Astrocyte (in vitro differentiated cells and primary cell): ENCODE measurements around the gene MIER1. TPM values are rescaled to one million over a fixed set of nuclear protein-coding genes. Genes with fewer than 3 reads are reported as not detected.

Experiments used
- DNase-seq: peaks from one replicate; pipeline ENCODE4 v3.0.0-alpha.2; 2010; ENCODE audit warnings: low read depth
- FAIRE-seq: peaks from 2 replicates; lab custom pipeline; 2011; peaks lifted over from hg19 to GRCh38; lab: Jason Lieb, UNC
- H2AFZ ChIP-seq: 2 replicates; pipeline ENCODE4 v1.6.0; 2012; ENCODE audit warnings: low read depth, low read length, inconsistent platforms
- H3K27ac ChIP-seq: 2 replicates; pipeline ENCODE4 v1.5.1; 2011; ENCODE audit warnings: low read depth, low read length, inconsistent platforms
- H3K27me3 ChIP-seq: 2 replicates; pipeline ENCODE4 v1.6.0; 2011; ENCODE audit warnings: low read length, inconsistent platforms; ENCODE audit not compliant: insufficient read depth
- H3K36me3 ChIP-seq: 2 replicates; pipeline ENCODE4 v1.5.1; 2011; ENCODE audit warnings: low read length, inconsistent platforms; ENCODE audit not compliant: insufficient read depth
- H3K4me1 ChIP-seq: 2 replicates; pipeline ENCODE4 v1.5.1; 2011; ENCODE audit warnings: low read length, inconsistent platforms; ENCODE audit not compliant: insufficient read depth
- H3K4me2 ChIP-seq: 2 replicates; pipeline ENCODE4 v1.6.0; 2012; ENCODE audit warnings: low read length, inconsistent platforms
- H3K4me3 ChIP-seq: 2 replicates; pipeline ENCODE4 v1.5.1; 2011; ENCODE audit warnings: low read depth, mild to moderate bottlenecking, low read length, inconsistent platforms; ENCODE audit not compliant: insufficient read depth
- H3K79me2 ChIP-seq: 2 replicates; pipeline ENCODE4 v1.6.0; 2012; ENCODE audit warnings: mild to moderate bottlenecking, low read length, inconsistent platforms; ENCODE audit not compliant: insufficient read depth
- H3K9ac ChIP-seq: 2 replicates; pipeline ENCODE4 v1.6.0; 2012; ENCODE audit warnings: mild to moderate bottlenecking, low read length, inconsistent platforms
- H3K9me3 ChIP-seq: 2 replicates; pipeline ENCODE4 v1.5.1; 2012; ENCODE audit warnings: low read depth, mild to moderate bottlenecking, low read length, inconsistent platforms; ENCODE audit not compliant: insufficient read depth
- H4K20me1 ChIP-seq: 2 replicates; pipeline ENCODE4 v1.6.0; 2012; ENCODE audit warnings: low read length, inconsistent platforms; ENCODE audit not compliant: insufficient read depth
- H3K27ac Mint-ChIP-seq: one replicate; pipeline ENCODE4 v1.8.0; 2021; ENCODE audit warnings: mild to moderate bottlenecking, mixed read lengths; ENCODE audit not compliant: unreplicated experiment
- H3K27me3 Mint-ChIP-seq: one replicate; pipeline ENCODE4 v1.8.0; 2021; ENCODE audit warnings: low read depth, mixed read lengths; ENCODE audit not compliant: unreplicated experiment
- H3K36me3 Mint-ChIP-seq: one replicate; pipeline ENCODE4 v1.8.0; 2021; ENCODE audit warnings: low read depth, mixed read lengths; ENCODE audit not compliant: unreplicated experiment
- H3K4me1 Mint-ChIP-seq: one replicate; pipeline ENCODE4 v1.8.0; 2021; ENCODE audit warnings: low read depth, mixed read lengths; ENCODE audit not compliant: unreplicated experiment
- H3K4me3 Mint-ChIP-seq: one replicate; pipeline ENCODE4 v1.8.0; 2021; ENCODE audit warnings: mild to moderate bottlenecking, moderate library complexity, mixed read lengths; ENCODE audit not compliant: unreplicated experiment
- H3K9me3 Mint-ChIP-seq: one replicate; pipeline ENCODE4 v1.8.0; 2021; ENCODE audit warnings: mild to moderate bottlenecking, mixed read lengths; ENCODE audit not compliant: unreplicated experiment
- EZH2 ChIP-seq: IDR thresholded peaks from 2 replicates; pipeline ENCODE4 v1.6.1; 2012; ENCODE audit warnings: mild to moderate bottlenecking, low read length, inconsistent platforms; ENCODE audit not compliant: insufficient read depth
- total RNA-seq: library from RNA; stranded (reverse); gene quantifications from 2 replicates; pipeline ENCODE4 v1.2.1, GENCODE V29; 2021
- TF ChIP-seq, protein P1 (sequence below): IDR thresholded peaks from 2 replicates; pipeline ENCODE4 v1.5.1; 2011; ENCODE audit warnings: low read depth, mild to moderate bottlenecking, inconsistent platforms, low read length, moderate library complexity; ENCODE audit not compliant: insufficient read depth

MIER1 gene
- total RNA-seq, 1 donor from 2014 or later, result 40.2 TPM

GRCh38 chr1:66931590-66931989 lies 6.8 kb downstream of the MIER1 start:
- peak overlapping the region; percentile 94 for H3K9ac ChIP-seq
- Mint-ChIP-seq H3K36me3 (no peaks in the 10 kb centered on the region), H3K4me3 (peak overlapping the region; percentile 97), H3K4me1 (peaks cover 30% of the 10 kb centered on the region), H3K27ac (no peak overlapping the region), H3K9me3 (no peaks in the 10 kb centered on the region), H3K27me3 (no peaks in the 10 kb centered on the region)
- no peak for TF ChIP-seq EZH2
- H3K4me1 ChIP-seq, result peaks cover 17% of the 10 kb centered on the region
- peak overlapping the region; percentile 85 for H3K4me2 ChIP-seq
- peaks cover 29% of the 10 kb centered on the region for H4K20me1 ChIP-seq
- peak overlapping the region; percentile 88 for H3K27ac ChIP-seq
- DNase-seq (no peak), FAIRE-seq (no peak)
- H3K36me3 ChIP-seq, result no peaks in the 10 kb centered on the region
- H3K27me3 ChIP-seq, result no peaks in the 10 kb centered on the region
- peaks cover 87% of the 10 kb centered on the region for H3K79me2 ChIP-seq
- peak overlapping the region; percentile 90 for H3K4me3 ChIP-seq
- no peaks in the 10 kb centered on the region for H3K9me3 ChIP-seq
- H2AFZ ChIP-seq, result no peak overlapping the region

DNA sequence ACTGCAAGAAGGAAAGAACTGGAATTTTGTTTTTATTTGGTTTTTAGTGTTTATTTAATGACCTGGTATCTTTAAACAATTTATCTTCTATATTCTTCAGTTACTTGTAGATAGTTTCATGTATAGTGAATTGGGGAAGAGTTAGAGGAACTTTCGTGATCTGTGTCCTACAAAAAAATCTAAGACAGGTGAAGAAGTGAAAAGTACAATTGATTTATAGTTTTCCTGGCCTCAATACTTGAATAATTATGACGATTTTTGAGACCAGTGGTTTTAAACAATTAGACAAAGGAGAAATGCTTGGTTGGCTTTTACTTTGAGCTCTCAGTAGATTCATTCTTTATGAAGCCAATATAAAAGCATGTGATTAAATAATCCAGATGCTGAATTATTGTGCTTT lies 7.5 kb downstream of the MIER1 start:
- H3K4me3 ChIP-seq, result peak overlapping the region; percentile 22
- no peaks in the 10 kb centered on the region for H3K9me3 ChIP-seq
- FAIRE-seq (no peak), DNase-seq (no peak)
- peaks cover 17% of the 10 kb centered on the region for H3K4me1 ChIP-seq
- H3K27ac Mint-ChIP-seq, result no peak overlapping the region
- no peaks in the 10 kb centered on the region for H3K36me3 Mint-ChIP-seq
- no peak overlapping the region for H2AFZ ChIP-seq
- no peaks in the 10 kb centered on the region for H3K27me3 Mint-ChIP-seq
- H3K4me2 ChIP-seq, result peak overlapping the region; percentile 85
- peaks cover 86% of the 10 kb centered on the region for H3K79me2 ChIP-seq
- peak overlapping the region; percentile 97 for H3K4me3 Mint-ChIP-seq
- no peak overlapping the region for H3K27ac ChIP-seq
- H3K9ac ChIP-seq, result peak overlapping the region; percentile 6
- TF ChIP-seq EZH2, result no peak
- TF ChIP-seq, protein P1, sequence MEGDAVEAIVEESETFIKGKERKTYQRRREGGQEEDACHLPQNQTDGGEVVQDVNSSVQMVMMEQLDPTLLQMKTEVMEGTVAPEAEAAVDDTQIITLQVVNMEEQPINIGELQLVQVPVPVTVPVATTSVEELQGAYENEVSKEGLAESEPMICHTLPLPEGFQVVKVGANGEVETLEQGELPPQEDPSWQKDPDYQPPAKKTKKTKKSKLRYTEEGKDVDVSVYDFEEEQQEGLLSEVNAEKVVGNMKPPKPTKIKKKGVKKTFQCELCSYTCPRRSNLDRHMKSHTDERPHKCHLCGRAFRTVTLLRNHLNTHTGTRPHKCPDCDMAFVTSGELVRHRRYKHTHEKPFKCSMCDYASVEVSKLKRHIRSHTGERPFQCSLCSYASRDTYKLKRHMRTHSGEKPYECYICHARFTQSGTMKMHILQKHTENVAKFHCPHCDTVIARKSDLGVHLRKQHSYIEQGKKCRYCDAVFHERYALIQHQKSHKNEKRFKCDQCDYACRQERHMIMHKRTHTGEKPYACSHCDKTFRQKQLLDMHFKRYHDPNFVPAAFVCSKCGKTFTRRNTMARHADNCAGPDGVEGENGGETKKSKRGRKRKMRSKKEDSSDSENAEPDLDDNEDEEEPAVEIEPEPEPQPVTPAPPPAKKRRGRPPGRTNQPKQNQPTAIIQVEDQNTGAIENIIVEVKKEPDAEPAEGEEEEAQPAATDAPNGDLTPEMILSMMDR, result no peak
- no peaks in the 10 kb centered on the region for H3K9me3 Mint-ChIP-seq
- no peaks in the 10 kb centered on the region for H3K27me3 ChIP-seq
- no peaks in the 10 kb centered on the region for H3K36me3 ChIP-seq
- peaks cover 27% of the 10 kb centered on the region for H3K4me1 Mint-ChIP-seq
- peaks cover 33% of the 10 kb centered on the region for H4K20me1 ChIP-seq

DNA sequence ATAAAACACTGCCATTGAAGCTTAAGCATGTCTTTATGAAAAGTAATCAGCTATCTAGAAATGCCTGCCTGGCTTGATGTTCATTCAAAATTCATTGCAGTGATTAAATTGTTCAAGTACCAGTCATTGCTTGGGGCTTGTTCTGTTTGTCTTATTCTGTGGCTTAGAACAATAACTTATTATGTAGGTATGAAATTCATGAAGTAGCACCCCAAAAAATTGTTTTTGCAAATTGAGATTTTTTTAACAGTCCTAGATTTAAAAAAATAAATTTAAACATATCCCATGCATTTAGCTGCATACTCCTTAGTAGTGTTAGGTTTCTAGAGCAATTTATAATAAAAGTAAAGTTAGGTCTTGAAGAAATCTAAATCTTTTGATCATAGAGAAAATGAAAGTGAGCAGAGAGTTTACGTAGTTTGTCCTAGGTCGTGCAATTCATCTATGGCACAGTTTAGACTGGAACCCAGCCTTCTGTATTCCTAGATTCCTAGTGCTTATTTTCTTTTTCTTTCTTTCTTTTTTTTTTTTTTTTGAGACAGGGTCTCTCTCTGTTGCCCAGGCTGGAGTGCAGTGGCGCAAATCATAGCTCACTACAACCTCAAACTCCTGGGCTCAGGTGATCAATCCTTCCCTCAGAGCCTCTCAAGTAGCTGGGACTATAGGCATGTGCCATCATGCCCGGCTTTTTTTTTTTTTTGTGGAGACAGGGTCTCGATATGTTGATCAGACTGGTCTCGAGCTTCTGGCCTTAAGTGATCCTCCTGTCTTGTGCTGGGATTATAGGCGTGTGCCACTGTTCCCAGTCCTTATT lies 9.3 kb downstream of the MIER1 start:
- Histone ChIP-seq H3K27ac (no peak overlapping the region), H3K4me3 (no peak overlapping the region), H3K4me2 (peak overlapping the region; percentile 15), H3K4me1 (peaks cover 28% of the 10 kb centered on the region), H4K20me1 (peaks cover 41% of the 10 kb centered on the region), H2AFZ (no peak overlapping the region), H3K79me2 (peaks cover 88% of the 10 kb centered on the region), H3K9ac (peak overlapping the region; percentile 7), H3K9me3 (no peaks in the 10 kb centered on the region), H3K36me3 (no peaks in the 10 kb centered on the region), H3K27me3 (no peaks in the 10 kb centered on the region)
- peaks cover 33% of the 10 kb centered on the region for H3K4me1 Mint-ChIP-seq
- no peak for FAIRE-seq
- H3K4me3 Mint-ChIP-seq, result peak overlapping the region; percentile 36
- DNase-seq, result no peak
- no peaks in the 10 kb centered on the region for H3K9me3 Mint-ChIP-seq
- no peaks in the 10 kb centered on the region for H3K27me3 Mint-ChIP-seq
- H3K36me3 Mint-ChIP-seq, result no peaks in the 10 kb centered on the region
- peak overlapping the region; percentile 11 for H3K27ac Mint-ChIP-seq
- TF ChIP-seq, protein P1, result no peak
- TF ChIP-seq EZH2, result no peak
